ENCODE data around the gene OTUD5.

Gene OTUD5

GRCh38 chrX:48966796-48967579 is 9.6 kb upstream of the OTUD5 start:
- Histone ChIP-seq H3K9me3 (ENCODE audit: control insufficient read depth, insufficient read depth, low read depth, low read length) (no peaks in the 10 kb centered on the region), H3K4me3 (ENCODE audit: low read depth, low read length) (no peak overlapping the region), H3K4me1 (ENCODE audit: control insufficient read depth, insufficient read depth, low read length) (peaks cover 1% of the 10 kb centered on the region; the same call in 1 of the 2 replicates), H3K27ac (ENCODE audit: extremely low read depth, low read depth, low read length) (no peak overlapping the region), H3K36me3 (ENCODE audit: control insufficient read depth in 2 of 2, insufficient read depth in 1 of 2, low read length in 2 of 2) (no peaks in the 10 kb centered on the region)
- ChIA-PET POLR2A (no interaction called here), CTCF (interaction anchor here (0.7 kb wide), 1 partner anchor 51 kb away, joined by 3 read pairs; no protein-coding TSS in a partner anchor)
- peak; percentile 58; the same call in 1 of the 2 replicates for TF ChIP-seq GLIS1 (tag by site-specific recombination; IDR thresholded peaks at IDR 0.05)
- TF ChIP-seq, protein P1, sequence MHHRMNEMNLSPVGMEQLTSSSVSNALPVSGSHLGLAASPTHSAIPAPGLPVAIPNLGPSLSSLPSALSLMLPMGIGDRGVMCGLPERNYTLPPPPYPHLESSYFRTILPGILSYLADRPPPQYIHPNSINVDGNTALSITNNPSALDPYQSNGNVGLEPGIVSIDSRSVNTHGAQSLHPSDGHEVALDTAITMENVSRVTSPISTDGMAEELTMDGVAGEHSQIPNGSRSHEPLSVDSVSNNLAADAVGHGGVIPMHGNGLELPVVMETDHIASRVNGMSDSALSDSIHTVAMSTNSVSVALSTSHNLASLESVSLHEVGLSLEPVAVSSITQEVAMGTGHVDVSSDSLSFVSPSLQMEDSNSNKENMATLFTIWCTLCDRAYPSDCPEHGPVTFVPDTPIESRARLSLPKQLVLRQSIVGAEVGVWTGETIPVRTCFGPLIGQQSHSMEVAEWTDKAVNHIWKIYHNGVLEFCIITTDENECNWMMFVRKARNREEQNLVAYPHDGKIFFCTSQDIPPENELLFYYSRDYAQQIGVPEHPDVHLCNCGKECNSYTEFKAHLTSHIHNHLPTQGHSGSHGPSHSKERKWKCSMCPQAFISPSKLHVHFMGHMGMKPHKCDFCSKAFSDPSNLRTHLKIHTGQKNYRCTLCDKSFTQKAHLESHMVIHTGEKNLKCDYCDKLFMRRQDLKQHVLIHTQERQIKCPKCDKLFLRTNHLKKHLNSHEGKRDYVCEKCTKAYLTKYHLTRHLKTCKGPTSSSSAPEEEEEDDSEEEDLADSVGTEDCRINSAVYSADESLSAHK (tag by site-specific recombination; IDR thresholded peaks at IDR 0.05) = peak; percentile 82; the same call in 1 of the 2 replicates
- TF ChIP-seq ZNF830 (tag by site-specific recombination; IDR thresholded peaks at IDR 0.05; ENCODE audit: low read depth) = no peak
- TF ChIP-seq ZSCAN4 (tag by site-specific recombination; IDR thresholded peaks at IDR 0.05) = no peak
- peak; percentile 46; the same call in 1 of the 2 replicates for TF ChIP-seq ZIC2 (tag by site-specific recombination; IDR thresholded peaks at IDR 0.05)
- TF ChIP-seq ZNF658 (tag by site-specific recombination; IDR thresholded peaks at IDR 0.05) = no peak

DNA sequence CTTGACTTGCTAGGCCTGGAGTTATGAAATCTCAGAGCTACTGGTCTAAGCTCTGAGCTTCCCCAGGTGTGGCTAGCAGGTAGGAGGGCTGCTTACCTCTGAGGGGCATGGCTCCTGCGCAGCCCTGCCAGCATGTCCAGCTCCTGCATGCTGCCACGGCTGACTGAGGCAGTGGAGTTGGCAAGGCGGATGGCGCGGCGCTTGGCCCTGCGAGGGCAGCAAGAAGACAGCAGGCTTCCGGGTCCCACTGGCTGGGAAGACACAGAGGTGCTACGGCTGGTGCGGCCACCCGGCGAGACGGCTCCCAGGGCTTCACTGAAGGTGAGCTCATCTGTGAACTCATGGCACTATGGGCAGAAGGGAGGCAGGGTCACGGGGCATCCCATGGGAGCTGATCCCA is 8.6 kb upstream of the OTUD5 start:
- CTCF ChIA-PET = interaction anchor here (0.6 to 0.7 kb wide), 4 partner anchors 52 to 257 kb away, joined by 3 to 6 read pairs (median 4); no protein-coding TSS in a partner anchor

DNA sequence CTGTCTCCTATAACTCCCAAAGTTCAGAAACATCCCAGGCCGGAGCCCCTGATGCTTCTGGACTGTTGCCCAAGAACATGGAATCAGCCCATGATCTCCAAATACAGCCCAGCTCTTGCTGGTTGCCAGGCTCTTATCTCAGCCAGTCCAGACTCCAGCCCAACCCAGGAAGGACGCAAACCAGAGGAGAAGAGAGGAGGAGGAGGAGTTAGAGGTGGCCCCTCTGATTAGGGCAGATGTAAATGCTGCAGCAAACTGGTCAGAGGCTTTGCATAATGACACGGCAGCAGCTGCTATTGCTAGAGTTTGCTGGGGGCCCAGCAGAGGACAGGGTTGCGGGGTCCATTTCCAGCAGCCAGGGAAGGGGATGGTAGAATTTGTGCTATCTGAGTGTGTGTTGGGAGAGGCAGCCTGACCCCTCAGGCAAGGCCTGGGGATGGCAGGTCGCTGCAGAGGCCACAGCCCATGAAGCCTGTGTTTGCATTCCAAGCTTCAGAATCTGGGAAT is 4.2 kb upstream of the OTUD5 start:
- POLR2A ChIA-PET = interaction anchor here (1.0 kb wide), 1 partner anchor 10 kb away, joined by 4 read pairs; the partner anchor contains the start of gene KCND1
- TF ChIP-seq KLF1 (tag by site-specific recombination; IDR thresholded peaks at IDR 0.05) (no peak), ZNF837 (tag by site-specific recombination; IDR thresholded peaks at IDR 0.05) (no peak), ZNF416 (tag by site-specific recombination; IDR thresholded peaks at IDR 0.05) (no peak), ZNF324 (tag by site-specific recombination; IDR thresholded peaks at IDR 0.05) (no peak), ZNF544 (tag by site-specific recombination; IDR thresholded peaks at IDR 0.05) (no peak), ZNF777 (tag by site-specific recombination; IDR thresholded peaks at IDR 0.05; ENCODE audit: borderline replicate concordance) (no peak), EGR2 (tag by site-specific recombination; IDR thresholded peaks at IDR 0.05; ENCODE audit: low read depth) (no peak), ZNF223 (tag by site-specific recombination; IDR thresholded peaks at IDR 0.05) (no peak)
- TF ChIP-seq, protein P2, sequence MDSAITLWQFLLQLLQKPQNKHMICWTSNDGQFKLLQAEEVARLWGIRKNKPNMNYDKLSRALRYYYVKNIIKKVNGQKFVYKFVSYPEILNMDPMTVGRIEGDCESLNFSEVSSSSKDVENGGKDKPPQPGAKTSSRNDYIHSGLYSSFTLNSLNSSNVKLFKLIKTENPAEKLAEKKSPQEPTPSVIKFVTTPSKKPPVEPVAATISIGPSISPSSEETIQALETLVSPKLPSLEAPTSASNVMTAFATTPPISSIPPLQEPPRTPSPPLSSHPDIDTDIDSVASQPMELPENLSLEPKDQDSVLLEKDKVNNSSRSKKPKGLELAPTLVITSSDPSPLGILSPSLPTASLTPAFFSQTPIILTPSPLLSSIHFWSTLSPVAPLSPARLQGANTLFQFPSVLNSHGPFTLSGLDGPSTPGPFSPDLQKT (IDR thresholded peaks at IDR 0.05; ENCODE audit: borderline replicate concordance, low read depth, low read length) = no peak
- TF ChIP-seq, protein P3, sequence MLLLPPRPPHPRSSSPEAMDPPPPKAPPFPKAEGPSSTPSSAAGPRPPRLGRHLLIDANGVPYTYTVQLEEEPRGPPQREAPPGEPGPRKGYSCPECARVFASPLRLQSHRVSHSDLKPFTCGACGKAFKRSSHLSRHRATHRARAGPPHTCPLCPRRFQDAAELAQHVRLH (tag by site-specific recombination; IDR thresholded peaks at IDR 0.05) = no peak
- Histone ChIP-seq H3K9me3 (ENCODE audit: control insufficient read depth, insufficient read depth, low read depth, low read length) (no peaks in the 10 kb centered on the region), H3K36me3 (ENCODE audit: control insufficient read depth in 2 of 2, insufficient read depth in 1 of 2, low read length in 2 of 2) (no peaks in the 10 kb centered on the region), H3K4me3 (ENCODE audit: low read depth, low read length) (no peak overlapping the region), H3K27ac (ENCODE audit: extremely low read depth, low read depth, low read length) (no peak overlapping the region), H3K4me1 (ENCODE audit: control insufficient read depth, insufficient read depth, low read length) (no peaks in the 10 kb centered on the region)
- CTCF ChIA-PET = interaction anchor here (1.7 kb wide), 1 partner anchor 10 kb away, joined by 7 read pairs; the partner anchor contains the start of gene KCND1

More for the DNA sequence above, 8.6 kb upstream of the OTUD5 start:
- Histone ChIP-seq H3K4me3 (ENCODE audit: low read depth, low read length) (no peak overlapping the region), H3K27ac (ENCODE audit: extremely low read depth, low read depth, low read length) (no peak overlapping the region), H3K36me3 (ENCODE audit: control insufficient read depth in 2 of 2, insufficient read depth in 1 of 2, low read length in 2 of 2) (no peaks in the 10 kb centered on the region), H3K4me1 (ENCODE audit: control insufficient read depth, insufficient read depth, low read length) (no peaks in the 10 kb centered on the region), H3K9me3 (ENCODE audit: control insufficient read depth, insufficient read depth, low read depth, low read length) (no peaks in the 10 kb centered on the region)
- POLR2A ChIA-PET = no interaction called here
- TF ChIP-seq ZNF777 (tag by site-specific recombination; IDR thresholded peaks at IDR 0.05; ENCODE audit: borderline replicate concordance) (no peak), ZNF112 (tag by site-specific recombination; IDR thresholded peaks at IDR 0.05) (no peak)
